ENCODE data around the gene ULK4. TPM values are rescaled to one million over a fixed set of nuclear protein-coding genes. Genes with fewer than 3 reads are reported as not detected.
"Not testable (repeated sequence)": the region's sequence is repeated elsewhere in the genome, so short reads cannot be mapped to it uniquely, and the experiment has no call there.

ULK4 gene
- total RNA-seq, 1 donor from 2014 or later = 3.7 TPM

GRCh38 chr3:41573591-41573990 is 388.3 kb downstream of the ULK4 start:
- ATAC-seq (ENCODE audit: poor library complexity) (no peak), DNase-seq (no peak)
- intact Hi-C loops (cut with DNase I) = no loop called here

GRCh38 chr3:41572092-41572491 is 389.8 kb downstream of the ULK4 start:
- intact Hi-C loops (cut with DNase I) = no loop called here

GRCh38 chr3:41569632-41570305 is 392.1 kb downstream of the ULK4 start:
- DNase-seq (no peak), ATAC-seq (ENCODE audit: poor library complexity) (no peak)
- intact Hi-C loops (cut with DNase I) = no loop called here

More at GRCh38 chr3:41572092-41572491, 389.8 kb downstream of the ULK4 start:
- no peak for ATAC-seq (ENCODE audit: poor library complexity)
- no peak for DNase-seq

GRCh38 chr3:41565948-41566514 is 395.9 kb downstream of the ULK4 start:
- ATAC-seq (ENCODE audit: poor library complexity) = no peak
- intact Hi-C loops (cut with DNase I) = no loop called here
- DNase-seq = no peak

GRCh38 chr3:41565003-41565402 is 396.9 kb downstream of the ULK4 start:
- intact Hi-C loops (cut with DNase I) = no loop called here
- DNase-seq (no peak), ATAC-seq (ENCODE audit: poor library complexity) (no peak)

GRCh38 chr3:41556245-41556644 is 405.7 kb downstream of the ULK4 start:
- intact Hi-C loops (cut with DNase I); DNase-seq; ATAC-seq (ENCODE audit: poor library complexity): not testable (repeated sequence)

GRCh38 chr3:41532976-41533375 is 428.9 kb downstream of the ULK4 start:
- intact Hi-C loops (cut with DNase I) = no loop called here
- no peak for DNase-seq
- no peak for ATAC-seq (ENCODE audit: poor library complexity)

- DNase-seq (no peak), ATAC-seq (ENCODE audit: poor library complexity) (peak; percentile 43)
- intact Hi-C loops (cut with DNase I) = no loop called here
Observed at GRCh38 chr3:41526995-41527573, 434.8 kb downstream of the ULK4 start.

GRCh38 chr3:41525303-41526064 is 436.4 kb downstream of the ULK4 start:
- no peak for DNase-seq
- ATAC-seq (ENCODE audit: poor library complexity) = no peak
- intact Hi-C loops (cut with DNase I) = no loop called here

GRCh38 chr3:41523897-41524296 is 438.0 kb downstream of the ULK4 start:
- DNase-seq = no peak
- ATAC-seq (ENCODE audit: poor library complexity) = no peak
- intact Hi-C loops (cut with DNase I) = no loop called here

GRCh38 chr3:41522612-41523011 is 439.3 kb downstream of the ULK4 start:
- intact Hi-C loops (cut with DNase I) = no loop called here
- ATAC-seq (ENCODE audit: poor library complexity) (no peak), DNase-seq (no peak)

- ATAC-seq (ENCODE audit: poor library complexity) (no peak), DNase-seq (no peak)
- intact Hi-C loops (cut with DNase I) = no loop called here
Observed at GRCh38 chr3:41521010-41521655, 440.8 kb downstream of the ULK4 start.

GRCh38 chr3:41519746-41520145 is 442.2 kb downstream of the ULK4 start:
- DNase-seq = no peak
- ATAC-seq (ENCODE audit: poor library complexity) = no peak
- intact Hi-C loops (cut with DNase I) = no loop called here

GRCh38 chr3:41518626-41519025 is 443.3 kb downstream of the ULK4 start:
- intact Hi-C loops (cut with DNase I) = no loop called here
- ATAC-seq (ENCODE audit: poor library complexity) (no peak), DNase-seq (no peak)

- no peak for ATAC-seq (ENCODE audit: poor library complexity)
- intact Hi-C loops (cut with DNase I) = no loop called here
- DNase-seq = no peak
Observed at GRCh38 chr3:41508063-41508696, 453.7 kb downstream of the ULK4 start.

GRCh38 chr3:41507336-41508062 is 454.4 kb downstream of the ULK4 start:
- no peak for ATAC-seq (ENCODE audit: poor library complexity)
- intact Hi-C loops (cut with DNase I) = no loop called here
- DNase-seq = no peak

GRCh38 chr3:41503998-41504623 is 457.8 kb downstream of the ULK4 start:
- ATAC-seq (ENCODE audit: poor library complexity) (no peak), DNase-seq (no peak)
- intact Hi-C loops (cut with DNase I) = no loop called here

GRCh38 chr3:41502481-41502880 is 459.4 kb downstream of the ULK4 start:
- no peak for DNase-seq
- no peak for ATAC-seq (ENCODE audit: poor library complexity)
- intact Hi-C loops (cut with DNase I) = no loop called here

All from Right ventricle myocardium superior (tissue), 1 donor.